Lower leg skin (tissue), 4 donors: Measurements from ENCODE around the gene RPS6KA6. TPM values are rescaled to one million over a fixed set of nuclear protein-coding genes. Genes with fewer than 3 reads are reported as not detected.
"Not testable (repeated sequence)": the region's sequence is repeated elsewhere in the genome, so short reads cannot be mapped to it uniquely, and the experiment has no call there.

ENCODE experiments used
- DNase-seq, 2 donors: peaks; one replicate each; pipeline ENCODE4 v3.0.0-alpha.2; 2019; ENCODE audit warnings: low spot score in 2 of 2
- H3K4me3 ChIP-seq: fragments of 200-600 bp; sonication (generic); 2 replicates; pipeline ENCODE4 v1.5.1; 2017; ENCODE audit warnings: mild to moderate bottlenecking, low read depth; ENCODE audit not compliant: poor library complexity, severe bottlenecking
- CTCF ChIP-seq, 3 donors: fragments of 450-650 bp; IDR thresholded peaks; one replicate each; pipeline ENCODE4 v1.5.1; 2016; ENCODE audit warnings: antibody characterized with exemption in 3 of 3, mild to moderate bottlenecking in 3 of 3, moderate library complexity in 2 of 3
- POLR2A ChIP-seq, 2 donors: fragments of 450-650 bp; IDR thresholded peaks; one replicate each; pipeline ENCODE4 v1.6.1; 2016 to 2017; ENCODE audit warnings: antibody characterized with exemption in 2 of 2, mild to moderate bottlenecking in 1 of 2, moderate library complexity in 1 of 2
- WGBS, 2 donors: methylation state at CpG; one replicate each; pipeline ENCODE4 v1.1.5; 2018; 5-methylcytosine and 5-hydroxymethylcytosine counted together
- intact Hi-C: fragments of 100-400 bp; cut with DNase I; formaldehyde crosslinking; loops from one replicate; pipeline ENCODE4 v1.15.0; 2023; ENCODE audit warnings: low total_unique reads
- total RNA-seq, 4 donors: library from RNA; depleted of rRNA; stranded (reverse); fragments of >200 nt; gene quantifications; one replicate each; pipeline ENCODE4 v1.1.0, GENCODE V29; 2016

The RPS6KA6 gene
- total RNA-seq, 4 donors from 2014 or later = 1.9 to 4.1 (median 3.4) TPM

- DNase-seq = no peak
- TF ChIP-seq CTCF (IDR thresholded peaks at IDR 0.05) = no peak
- no peak overlapping the region for H3K4me3 ChIP-seq
- WGBS, 2 donors = 71 to 85% methylated on average over 1 to 5 of the region's 5 CpGs
- intact Hi-C loops = no loop called here
Measured at GRCh38 chrX:84108584-84108983, 79.4 kb downstream of the RPS6KA6 start.

GRCh38 chrX:84099120-84099519, 88.9 kb downstream of the RPS6KA6 start:
- no peak for TF ChIP-seq CTCF (IDR thresholded peaks at IDR 0.05)
- TF ChIP-seq POLR2A (IDR thresholded peaks at IDR 0.05) = no peak
- intact Hi-C loops = no loop called here
- no peak overlapping the region for H3K4me3 ChIP-seq
- WGBS, 2 donors = 77 to 78% methylated on average over 2 of the region's 2 CpGs
- DNase-seq = no peak

GRCh38 chrX:84079479-84080197, 108.4 kb downstream of the RPS6KA6 start:
- intact Hi-C loops, H3K4me3 ChIP-seq, DNase-seq: not testable (repeated sequence)
- 20 to 58% methylated on average over 1 to 9 of the region's 9 CpGs for WGBS, 2 donors

GRCh38 chrX:84078991-84079390, 109.0 kb downstream of the RPS6KA6 start:
- WGBS, 2 donors = 58 to 74% methylated on average over 9 of the region's 9 CpGs
- TF ChIP-seq CTCF (IDR thresholded peaks at IDR 0.05) (no peak), POLR2A (IDR thresholded peaks at IDR 0.05) (no peak)
- no peak for DNase-seq
- intact Hi-C loops = no loop called here
- H3K4me3 ChIP-seq = no peak overlapping the region

- no peak for TF ChIP-seq POLR2A (IDR thresholded peaks at IDR 0.05)
- TF ChIP-seq CTCF (IDR thresholded peaks at IDR 0.05) = no peak
- DNase-seq = no peak
- WGBS, 2 donors = 77 to 90% methylated on average over 2 of the region's 2 CpGs
- no peak overlapping the region for H3K4me3 ChIP-seq
- intact Hi-C loops = loop anchor here (5.0 kb wide), 1 partner anchor 1662 kb away; no protein-coding TSS in a partner anchor
Measured at GRCh38 chrX:84064814-84065213, 123.2 kb downstream of the RPS6KA6 start.

DNA sequence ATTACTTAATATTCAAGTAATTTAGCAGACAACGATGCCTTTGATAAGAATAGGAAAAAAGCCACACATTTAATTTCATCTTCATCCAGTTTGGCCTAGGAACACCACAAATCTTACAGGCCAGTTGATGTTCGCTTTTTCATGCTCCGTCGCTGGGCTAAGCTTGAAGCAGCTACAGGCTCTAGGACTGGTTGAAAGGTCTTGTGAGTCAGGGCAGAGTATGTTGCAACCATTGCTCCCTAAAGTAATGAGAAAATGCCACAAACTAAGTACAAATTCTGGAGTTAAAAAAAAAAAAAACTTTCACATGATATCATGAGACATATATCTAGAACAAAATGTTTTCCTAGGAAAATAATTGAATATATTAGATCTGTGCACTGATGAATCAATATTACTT, 123.8 kb downstream of the RPS6KA6 start:
- WGBS, 2 donors = 75 to 89% methylated on average over 4 of the region's 4 CpGs
- H3K4me3 ChIP-seq = no peak overlapping the region
- intact Hi-C loops = loop anchor here (5.0 kb wide), 1 partner anchor 1663 kb away; no protein-coding TSS in a partner anchor
- TF ChIP-seq CTCF (IDR thresholded peaks at IDR 0.05) (no peak), POLR2A (IDR thresholded peaks at IDR 0.05) (no peak)
- DNase-seq = no peak
